Stimulated activated CD4-positive, alpha-beta T cell treated with anti-CD3 and anti-CD28 coated beads, Interleukin-1b, Interleukin-23, amount 100 ng/mL, for 4 hours (primary cell): ENCODE data around the gene MAP4K4.

Source experiments
- DNase-seq, 2 donors: peaks; one replicate each; pipeline ENCODE4 v3.0.0-alpha.2; 2020; ENCODE audit warnings: low read depth in 2 of 2

The MAP4K4 gene

GRCh38 chr2:101788995-101789970, 91.8 kb downstream of the MAP4K4 start:
- no peak for DNase-seq

GRCh38 chr2:101790416-101790815, 92.9 kb downstream of the MAP4K4 start:
- DNase-seq = no peak

- no peak for DNase-seq
Observed at GRCh38 chr2:101790857-101791256, 93.3 kb downstream of the MAP4K4 start.

- no peak for DNase-seq
Observed at GRCh38 chr2:101792208-101792607, 94.7 kb downstream of the MAP4K4 start.

GRCh38 chr2:101793277-101793969, 95.9 kb downstream of the MAP4K4 start:
- DNase-seq = no peak

- DNase-seq = no peak
Observed at GRCh38 chr2:101794141-101794540, 96.6 kb downstream of the MAP4K4 start.

GRCh38 chr2:101795033-101795432, 97.5 kb downstream of the MAP4K4 start:
- no peak for DNase-seq

- no peak for DNase-seq
Observed at GRCh38 chr2:101796825-101797600, 99.5 kb downstream of the MAP4K4 start.

- no peak for DNase-seq
Observed at GRCh38 chr2:101801496-101801895, 104.0 kb downstream of the MAP4K4 start.

GRCh38 chr2:101802329-101802728, 104.8 kb downstream of the MAP4K4 start:
- DNase-seq = no peak

GRCh38 chr2:101803128-101803527, 105.6 kb downstream of the MAP4K4 start:
- DNase-seq = no peak

GRCh38 chr2:101803945-101804696, 106.6 kb downstream of the MAP4K4 start:
- no peak for DNase-seq

GRCh38 chr2:101805152-101806088, 107.9 kb downstream of the MAP4K4 start:
- no peak for DNase-seq

GRCh38 chr2:101806123-101806522, 108.6 kb downstream of the MAP4K4 start:
- no peak for DNase-seq

- no peak for DNase-seq
Observed at GRCh38 chr2:101806701-101807100, 109.2 kb downstream of the MAP4K4 start.

GRCh38 chr2:101807242-101807641, 109.7 kb downstream of the MAP4K4 start:
- no peak for DNase-seq

- no peak for DNase-seq
Observed at GRCh38 chr2:101808006-101808562, 110.6 kb downstream of the MAP4K4 start.

GRCh38 chr2:101809698-101810097, 112.2 kb downstream of the MAP4K4 start:
- no peak for DNase-seq

- DNase-seq = no peak
Observed at GRCh38 chr2:101811226-101812015, 113.9 kb downstream of the MAP4K4 start.
